ENCODE data around the gene RASD2.

The RASD2 gene

GRCh38 chr22:35518811-35519210, 21.8 kb upstream of the RASD2 start:
- no peak for DNase-seq (ENCODE audit: low read depth in 3 of 3)

GRCh38 chr22:35519306-35520000, 21.2 kb upstream of the RASD2 start:
- DNase-seq (ENCODE audit: low read depth in 3 of 3), result no peak

GRCh38 chr22:35521358-35522224, 19.0 kb upstream of the RASD2 start:
- no peak for DNase-seq (ENCODE audit: low read depth in 3 of 3)

- DNase-seq (ENCODE audit: low read depth in 3 of 3), result no peak
Observed at GRCh38 chr22:35522225-35523149, 18.1 kb upstream of the RASD2 start.

DNA sequence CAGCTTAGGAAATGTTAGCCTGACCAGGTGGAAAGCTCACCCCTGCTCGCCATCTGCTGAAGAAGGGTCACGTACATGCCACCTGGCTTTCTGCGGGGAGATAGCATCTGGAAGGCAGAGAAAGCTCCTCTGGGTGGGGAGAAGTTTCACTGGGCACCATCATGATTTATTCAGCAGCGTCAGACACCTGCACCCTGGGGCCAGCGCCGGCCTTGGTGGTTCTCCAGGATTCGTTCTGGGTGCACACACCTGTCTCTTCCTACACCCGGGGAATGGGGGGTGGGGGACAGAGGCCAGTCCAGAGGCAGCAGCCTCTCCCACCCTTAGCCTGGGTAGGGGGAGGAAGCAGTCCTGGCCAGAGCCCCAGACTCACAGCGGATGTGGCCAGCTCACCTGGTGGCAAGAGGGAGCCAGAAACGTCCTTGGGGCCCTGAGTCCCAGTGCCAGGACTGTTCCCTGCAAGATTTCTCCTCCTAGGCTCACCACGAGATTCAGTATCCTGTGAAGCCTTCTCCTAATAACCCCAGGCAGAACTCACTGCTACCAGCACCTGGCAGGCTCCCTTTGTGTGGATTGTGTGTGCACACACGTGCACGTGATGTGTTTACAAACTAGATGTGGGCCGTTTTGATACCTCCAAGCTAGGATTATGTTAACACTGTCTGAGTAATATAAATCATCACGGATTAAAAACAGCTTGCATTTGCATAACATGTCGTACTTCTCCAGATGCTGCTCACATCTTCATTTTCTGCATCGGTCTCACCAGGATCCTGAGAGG, 17.3 kb upstream of the RASD2 start:
- no peak for DNase-seq (ENCODE audit: low read depth in 3 of 3)

DNA sequence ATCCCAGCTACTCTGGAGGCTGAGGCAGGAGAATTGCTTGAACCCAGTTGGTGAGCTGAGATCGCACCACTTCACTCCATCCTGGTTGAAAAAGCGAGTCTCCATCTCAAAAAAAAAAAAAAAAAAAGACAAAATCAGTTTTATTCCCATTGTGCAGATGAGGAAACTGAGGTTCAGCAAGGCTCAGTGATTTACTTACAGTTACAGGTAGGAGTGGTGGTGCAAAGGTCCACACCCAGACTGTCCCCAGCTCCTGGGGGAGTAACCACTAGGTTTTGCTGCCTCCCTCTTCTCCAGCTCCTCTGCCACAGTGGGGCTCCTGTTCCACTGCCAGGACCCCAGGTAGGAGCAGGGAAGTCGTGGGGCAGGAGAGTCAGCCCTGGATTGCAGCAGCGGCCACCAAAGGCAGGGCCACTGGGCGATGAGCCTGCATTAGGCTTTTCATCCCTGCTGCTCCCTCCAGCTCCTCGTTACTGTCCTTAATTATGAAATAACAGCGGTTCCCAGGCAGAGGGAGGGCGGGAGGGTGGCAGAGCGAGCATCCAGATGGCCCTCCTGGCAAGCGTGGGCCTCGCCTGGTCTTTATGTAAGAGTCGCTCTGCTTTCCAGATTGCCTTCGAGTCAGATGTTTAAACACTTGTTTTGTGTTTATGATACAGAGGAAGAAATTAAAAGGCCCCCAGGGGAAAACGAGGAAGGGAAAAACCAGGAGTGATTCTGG, 15.5 kb upstream of the RASD2 start:
- no peak for DNase-seq (ENCODE audit: low read depth in 3 of 3)

DNA sequence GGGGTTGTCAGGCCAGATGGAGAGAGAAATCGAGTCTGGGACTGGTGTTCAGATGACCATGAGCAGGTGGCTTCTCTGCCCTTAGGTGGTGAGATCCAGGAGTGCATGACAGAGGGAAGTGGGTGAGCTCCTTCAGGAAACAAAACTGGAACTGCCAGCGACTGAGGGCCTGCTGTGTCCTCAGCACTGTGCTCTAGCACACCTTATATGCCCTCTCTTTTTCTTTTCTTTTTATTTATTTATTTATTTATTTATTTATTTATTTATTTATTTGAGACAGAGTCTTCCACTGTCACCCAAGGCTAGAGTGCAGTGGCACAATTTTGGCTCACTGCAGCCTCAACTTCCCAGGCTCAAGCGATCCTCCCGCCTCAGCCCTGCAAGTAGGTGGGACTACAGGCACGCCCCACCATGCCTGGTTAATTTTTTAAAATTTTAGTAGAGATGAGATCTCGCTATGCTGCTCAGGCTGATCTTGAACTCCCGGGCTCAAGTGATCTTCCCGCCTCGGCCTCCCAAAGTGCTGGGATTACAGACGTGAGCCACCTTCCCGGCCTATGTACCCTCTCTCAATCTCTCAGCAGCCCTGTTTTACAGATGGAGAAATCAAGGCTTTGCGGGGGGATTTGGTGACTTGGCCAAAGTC, 14.8 kb upstream of the RASD2 start:
- no peak for DNase-seq (ENCODE audit: low read depth in 3 of 3)

- no peak for DNase-seq (ENCODE audit: low read depth in 3 of 3)
Observed at GRCh38 chr22:35526333-35526979, 14.2 kb upstream of the RASD2 start.

- DNase-seq (ENCODE audit: low read depth in 3 of 3), result no peak
Observed at GRCh38 chr22:35528927-35529326, 11.7 kb upstream of the RASD2 start.

DNA sequence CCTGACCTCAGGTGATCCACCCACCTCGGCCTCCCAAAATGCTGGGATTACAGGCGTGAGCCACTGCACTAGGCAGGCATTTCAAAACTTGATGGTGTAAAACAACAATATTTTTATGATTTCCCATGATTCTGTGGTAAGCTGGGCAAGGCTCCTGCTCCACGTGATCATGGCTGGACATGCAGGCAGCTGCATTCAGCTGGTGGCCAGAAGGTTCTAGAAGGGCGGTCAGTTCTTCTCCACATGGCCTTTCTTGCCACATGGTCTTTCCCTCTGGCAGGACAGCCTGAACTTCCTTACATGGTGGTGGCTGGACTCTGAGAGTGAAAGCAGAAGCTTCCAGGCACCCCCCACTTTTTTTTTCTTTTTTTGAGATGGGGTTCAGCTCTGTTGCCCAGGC, 9.9 kb upstream of the RASD2 start:
- no peak for DNase-seq (ENCODE audit: low read depth in 3 of 3)

DNA sequence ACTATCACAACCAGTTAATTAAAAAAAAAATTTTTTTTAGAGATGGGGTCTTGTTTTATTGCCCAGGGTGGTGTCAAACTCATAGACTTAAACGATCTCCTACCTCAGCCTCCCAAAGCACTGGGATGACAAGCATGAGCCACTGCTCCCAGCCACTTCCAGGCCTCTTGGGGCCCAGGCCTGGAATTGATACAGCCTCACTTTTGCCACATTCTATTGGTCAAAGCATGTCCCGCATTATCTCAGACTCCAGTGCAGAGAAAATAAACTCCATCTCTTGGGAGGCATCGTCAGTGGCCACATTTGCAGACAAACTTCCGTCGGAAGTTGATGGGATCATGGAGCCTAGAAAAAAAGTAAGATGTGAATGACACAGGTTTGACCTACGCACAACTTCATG, 9.4 kb upstream of the RASD2 start:
- DNase-seq (ENCODE audit: low read depth in 3 of 3), result no peak

- no peak for DNase-seq (ENCODE audit: low read depth in 3 of 3)
Observed at GRCh38 chr22:35531676-35532075, 9.0 kb upstream of the RASD2 start.

GRCh38 chr22:35533365-35534029, 7.1 kb upstream of the RASD2 start:
- DNase-seq (ENCODE audit: low read depth in 3 of 3), result no peak

DNA sequence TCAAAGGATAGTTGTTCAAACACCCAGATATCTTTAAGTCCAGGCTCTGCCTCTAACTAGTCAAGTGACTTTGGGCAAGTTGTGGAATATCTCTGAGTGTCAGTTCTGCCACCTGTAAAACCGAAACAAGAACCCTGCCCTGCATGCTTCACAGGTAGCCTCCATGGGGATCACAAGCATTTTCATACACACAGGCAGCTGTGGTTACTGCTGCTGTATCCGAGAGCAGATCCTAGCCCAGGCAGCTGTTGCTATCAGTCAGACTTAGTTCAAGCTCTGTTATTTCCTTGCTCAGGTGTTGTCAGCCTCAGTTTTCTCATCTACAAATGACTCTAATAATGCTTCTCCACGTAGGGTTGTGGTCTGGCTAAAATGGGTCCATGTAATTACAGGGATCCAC, 6.5 kb upstream of the RASD2 start:
- DNase-seq (ENCODE audit: low read depth in 3 of 3), result no peak

DNA sequence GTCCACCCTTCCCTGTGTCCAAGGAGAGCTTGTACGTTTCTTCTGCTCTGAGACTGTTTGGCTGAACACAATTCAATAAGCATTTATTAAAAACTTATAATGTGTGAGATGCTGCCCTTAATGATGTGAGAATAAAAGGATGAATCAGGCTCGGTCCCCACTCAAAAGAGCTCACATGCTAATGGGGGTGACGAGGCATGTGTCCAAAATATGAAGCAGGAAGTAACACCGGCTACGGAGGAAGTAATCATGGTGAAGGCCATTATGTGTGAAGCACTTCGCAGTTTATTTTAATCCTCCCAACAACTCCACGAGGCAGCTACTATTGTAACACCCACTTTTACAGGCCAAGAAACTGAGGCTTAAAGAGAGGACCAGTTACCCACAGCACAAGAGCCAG, 3.4 kb upstream of the RASD2 start:
- no peak for DNase-seq (ENCODE audit: low read depth in 3 of 3)

DNA sequence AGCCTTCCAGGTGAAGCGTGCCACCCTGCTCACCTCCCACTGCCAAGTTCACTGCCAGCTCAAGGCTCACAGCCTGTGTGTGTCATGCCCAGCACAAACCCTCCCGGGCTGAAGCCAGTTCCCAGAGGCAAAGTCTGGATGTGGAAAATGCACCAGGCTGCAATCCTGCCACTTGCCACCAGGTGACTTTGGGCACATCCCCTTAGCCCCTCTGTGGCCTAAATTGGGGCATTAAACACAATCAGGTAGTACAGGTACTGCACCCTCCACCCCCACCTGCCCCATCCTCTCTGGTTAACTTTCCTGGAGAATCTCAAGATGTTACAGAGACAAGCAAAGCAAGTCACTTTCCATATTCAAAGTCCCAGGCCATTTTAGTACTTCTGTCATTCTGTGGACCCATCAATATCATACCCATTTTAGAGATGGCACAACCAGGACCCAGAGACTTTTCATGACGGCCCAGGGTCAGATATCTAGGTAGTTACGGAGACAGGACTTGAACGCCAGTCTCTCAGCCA, 1.8 kb upstream of the RASD2 start:
- DNase-seq (ENCODE audit: low read depth in 3 of 3), result peak in 1 of 3 donors; percentile 34

- no peak for DNase-seq (ENCODE audit: low read depth in 3 of 3)
Observed at GRCh38 chr22:35539487-35539886, 1.1 kb upstream of the RASD2 start.

GRCh38 chr22:35539910-35540594, 579 bp upstream of the RASD2 start:
- DNase-seq (ENCODE audit: low read depth in 3 of 3), result peak in 2 of 3 donors; percentile 38 to 57
